Retinal pigment epithelial cell (primary cell): Measurements from ENCODE around the gene KLHL4.
"Not testable (repeated sequence)": the region's sequence is repeated elsewhere in the genome, so short reads cannot be mapped to it uniquely, and the experiment has no call there.

ENCODE experiments used
- DNase-seq: peaks from one replicate; pipeline ENCODE4 v3.0.0-alpha.2; 2010; ENCODE audit warnings: low read depth
- H3K4me3 ChIP-seq: 2 replicates; pipeline ENCODE4 v1.5.1; 2011; ENCODE audit warnings: mild to moderate bottlenecking, low read length, control low read depth, moderate library complexity
- CTCF ChIP-seq: conservative IDR thresholded peaks from 2 replicates; pipeline ENCODE4 v1.5.1; 2011; ENCODE audit warnings: low read depth, low read length, control low read depth, inconsistent platforms

The KLHL4 gene

GRCh38 chrX:87636533-87636932, 118.9 kb downstream of the KLHL4 start:
- TF ChIP-seq CTCF = no peak
- DNase-seq = no peak
- no peak overlapping the region for H3K4me3 ChIP-seq

GRCh38 chrX:87641439-87641838, 123.8 kb downstream of the KLHL4 start:
- DNase-seq, H3K4me3 ChIP-seq: not testable (repeated sequence)

GRCh38 chrX:87661761-87662160, 144.2 kb downstream of the KLHL4 start:
- DNase-seq = no peak
- H3K4me3 ChIP-seq = no peak overlapping the region
- no peak for TF ChIP-seq CTCF

- TF ChIP-seq CTCF = no peak
- DNase-seq = no peak
- no peak overlapping the region for H3K4me3 ChIP-seq
Observed at GRCh38 chrX:87663421-87663820, 145.8 kb downstream of the KLHL4 start.

GRCh38 chrX:87664381-87664780, 146.8 kb downstream of the KLHL4 start:
- no peak overlapping the region for H3K4me3 ChIP-seq
- peak; percentile 36 for TF ChIP-seq CTCF
- no peak for DNase-seq

GRCh38 chrX:87679849-87680248, 162.2 kb downstream of the KLHL4 start:
- no peak for DNase-seq
- TF ChIP-seq CTCF = no peak
- no peak overlapping the region for H3K4me3 ChIP-seq

- TF ChIP-seq CTCF = no peak
- H3K4me3 ChIP-seq = no peak overlapping the region
- no peak for DNase-seq
Observed at GRCh38 chrX:87687703-87688102, 170.1 kb downstream of the KLHL4 start.

- not testable (repeated sequence) for DNase-seq, H3K4me3 ChIP-seq
Observed at GRCh38 chrX:87688113-87688748, 170.6 kb downstream of the KLHL4 start.

- not testable (repeated sequence) for DNase-seq, H3K4me3 ChIP-seq
Observed at GRCh38 chrX:87689218-87689617, 171.6 kb downstream of the KLHL4 start.
